ENCODE measurements around the gene REXO1. TPM values are rescaled to one million over a fixed set of nuclear protein-coding genes. Genes with fewer than 3 reads are reported as not detected.

The REXO1 gene
- total and polyA plus RNA-seq, 9 of the 15 experiments (the other 6 are each of a cell fraction or from before 2014, with no cell fraction given), result 0.04 to 63.3 (median 15.8) TPM

DNA sequence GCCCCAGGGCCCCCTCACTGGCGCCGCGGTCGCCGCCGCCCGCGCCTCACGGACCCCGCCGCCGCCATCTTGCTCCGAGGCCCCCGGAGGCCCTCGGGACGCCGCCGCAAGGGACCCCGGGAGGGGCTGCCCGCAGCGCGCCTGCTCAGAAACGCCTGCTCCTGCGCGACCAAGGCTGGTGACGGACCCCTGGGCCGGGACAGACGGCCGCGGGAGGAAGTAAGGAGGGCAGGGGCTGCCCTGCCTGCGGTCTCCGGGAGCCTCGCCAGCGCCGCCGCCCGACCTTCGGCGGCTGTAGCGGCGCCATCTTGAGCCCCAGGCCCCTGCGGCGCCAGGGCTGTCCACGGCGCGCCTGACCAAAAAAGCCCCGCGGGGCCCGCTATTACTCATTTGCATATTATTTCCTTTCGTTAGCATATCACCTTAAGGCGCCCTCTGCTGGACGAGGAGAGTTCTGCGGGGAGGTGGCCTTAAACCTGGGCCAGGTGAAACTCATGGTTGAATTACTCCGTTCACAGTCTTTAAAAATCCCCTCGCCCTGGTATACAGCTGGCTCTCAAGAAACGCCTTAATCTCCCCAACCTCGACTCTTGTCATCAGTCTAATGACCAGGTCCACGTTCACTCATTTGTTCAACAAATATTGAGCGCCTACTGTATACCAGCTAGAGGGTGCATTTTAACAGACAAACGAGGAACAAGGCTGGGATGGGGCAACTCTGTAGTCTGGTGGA is at the start of gene REXO1 (continued):
- TF ChIP-seq, protein P1, sequence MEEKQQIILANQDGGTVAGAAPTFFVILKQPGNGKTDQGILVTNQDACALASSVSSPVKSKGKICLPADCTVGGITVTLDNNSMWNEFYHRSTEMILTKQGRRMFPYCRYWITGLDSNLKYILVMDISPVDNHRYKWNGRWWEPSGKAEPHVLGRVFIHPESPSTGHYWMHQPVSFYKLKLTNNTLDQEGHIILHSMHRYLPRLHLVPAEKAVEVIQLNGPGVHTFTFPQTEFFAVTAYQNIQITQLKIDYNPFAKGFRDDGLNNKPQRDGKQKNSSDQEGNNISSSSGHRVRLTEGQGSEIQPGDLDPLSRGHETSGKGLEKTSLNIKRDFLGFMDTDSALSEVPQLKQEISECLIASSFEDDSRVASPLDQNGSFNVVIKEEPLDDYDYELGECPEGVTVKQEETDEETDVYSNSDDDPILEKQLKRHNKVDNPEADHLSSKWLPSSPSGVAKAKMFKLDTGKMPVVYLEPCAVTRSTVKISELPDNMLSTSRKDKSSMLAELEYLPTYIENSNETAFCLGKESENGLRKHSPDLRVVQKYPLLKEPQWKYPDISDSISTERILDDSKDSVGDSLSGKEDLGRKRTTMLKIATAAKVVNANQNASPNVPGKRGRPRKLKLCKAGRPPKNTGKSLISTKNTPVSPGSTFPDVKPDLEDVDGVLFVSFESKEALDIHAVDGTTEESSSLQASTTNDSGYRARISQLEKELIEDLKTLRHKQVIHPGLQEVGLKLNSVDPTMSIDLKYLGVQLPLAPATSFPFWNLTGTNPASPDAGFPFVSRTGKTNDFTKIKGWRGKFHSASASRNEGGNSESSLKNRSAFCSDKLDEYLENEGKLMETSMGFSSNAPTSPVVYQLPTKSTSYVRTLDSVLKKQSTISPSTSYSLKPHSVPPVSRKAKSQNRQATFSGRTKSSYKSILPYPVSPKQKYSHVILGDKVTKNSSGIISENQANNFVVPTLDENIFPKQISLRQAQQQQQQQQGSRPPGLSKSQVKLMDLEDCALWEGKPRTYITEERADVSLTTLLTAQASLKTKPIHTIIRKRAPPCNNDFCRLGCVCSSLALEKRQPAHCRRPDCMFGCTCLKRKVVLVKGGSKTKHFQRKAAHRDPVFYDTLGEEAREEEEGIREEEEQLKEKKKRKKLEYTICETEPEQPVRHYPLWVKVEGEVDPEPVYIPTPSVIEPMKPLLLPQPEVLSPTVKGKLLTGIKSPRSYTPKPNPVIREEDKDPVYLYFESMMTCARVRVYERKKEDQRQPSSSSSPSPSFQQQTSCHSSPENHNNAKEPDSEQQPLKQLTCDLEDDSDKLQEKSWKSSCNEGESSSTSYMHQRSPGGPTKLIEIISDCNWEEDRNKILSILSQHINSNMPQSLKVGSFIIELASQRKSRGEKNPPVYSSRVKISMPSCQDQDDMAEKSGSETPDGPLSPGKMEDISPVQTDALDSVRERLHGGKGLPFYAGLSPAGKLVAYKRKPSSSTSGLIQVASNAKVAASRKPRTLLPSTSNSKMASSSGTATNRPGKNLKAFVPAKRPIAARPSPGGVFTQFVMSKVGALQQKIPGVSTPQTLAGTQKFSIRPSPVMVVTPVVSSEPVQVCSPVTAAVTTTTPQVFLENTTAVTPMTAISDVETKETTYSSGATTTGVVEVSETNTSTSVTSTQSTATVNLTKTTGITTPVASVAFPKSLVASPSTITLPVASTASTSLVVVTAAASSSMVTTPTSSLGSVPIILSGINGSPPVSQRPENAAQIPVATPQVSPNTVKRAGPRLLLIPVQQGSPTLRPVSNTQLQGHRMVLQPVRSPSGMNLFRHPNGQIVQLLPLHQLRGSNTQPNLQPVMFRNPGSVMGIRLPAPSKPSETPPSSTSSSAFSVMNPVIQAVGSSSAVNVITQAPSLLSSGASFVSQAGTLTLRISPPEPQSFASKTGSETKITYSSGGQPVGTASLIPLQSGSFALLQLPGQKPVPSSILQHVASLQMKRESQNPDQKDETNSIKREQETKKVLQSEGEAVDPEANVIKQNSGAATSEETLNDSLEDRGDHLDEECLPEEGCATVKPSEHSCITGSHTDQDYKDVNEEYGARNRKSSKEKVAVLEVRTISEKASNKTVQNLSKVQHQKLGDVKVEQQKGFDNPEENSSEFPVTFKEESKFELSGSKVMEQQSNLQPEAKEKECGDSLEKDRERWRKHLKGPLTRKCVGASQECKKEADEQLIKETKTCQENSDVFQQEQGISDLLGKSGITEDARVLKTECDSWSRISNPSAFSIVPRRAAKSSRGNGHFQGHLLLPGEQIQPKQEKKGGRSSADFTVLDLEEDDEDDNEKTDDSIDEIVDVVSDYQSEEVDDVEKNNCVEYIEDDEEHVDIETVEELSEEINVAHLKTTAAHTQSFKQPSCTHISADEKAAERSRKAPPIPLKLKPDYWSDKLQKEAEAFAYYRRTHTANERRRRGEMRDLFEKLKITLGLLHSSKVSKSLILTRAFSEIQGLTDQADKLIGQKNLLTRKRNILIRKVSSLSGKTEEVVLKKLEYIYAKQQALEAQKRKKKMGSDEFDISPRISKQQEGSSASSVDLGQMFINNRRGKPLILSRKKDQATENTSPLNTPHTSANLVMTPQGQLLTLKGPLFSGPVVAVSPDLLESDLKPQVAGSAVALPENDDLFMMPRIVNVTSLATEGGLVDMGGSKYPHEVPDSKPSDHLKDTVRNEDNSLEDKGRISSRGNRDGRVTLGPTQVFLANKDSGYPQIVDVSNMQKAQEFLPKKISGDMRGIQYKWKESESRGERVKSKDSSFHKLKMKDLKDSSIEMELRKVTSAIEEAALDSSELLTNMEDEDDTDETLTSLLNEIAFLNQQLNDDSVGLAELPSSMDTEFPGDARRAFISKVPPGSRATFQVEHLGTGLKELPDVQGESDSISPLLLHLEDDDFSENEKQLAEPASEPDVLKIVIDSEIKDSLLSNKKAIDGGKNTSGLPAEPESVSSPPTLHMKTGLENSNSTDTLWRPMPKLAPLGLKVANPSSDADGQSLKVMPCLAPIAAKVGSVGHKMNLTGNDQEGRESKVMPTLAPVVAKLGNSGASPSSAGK (IDR thresholded peaks at IDR 0.05), result no peak
- TF ChIP-seq SMAD2 (IDR thresholded peaks at IDR 0.05; ENCODE audit: low read depth, low read length) (no peak), XRCC3 (IDR thresholded peaks at IDR 0.05) (no peak), RB1 (IDR thresholded peaks at IDR 0.05; ENCODE audit: low read depth) (peak; percentile 99), ZNF586 (CRISPR knock-in tag; conservative IDR thresholded peaks at IDR 0.05) (no peak), HDAC2 (IDR thresholded peaks at IDR 0.05) (no peak), ARID1B (IDR thresholded peaks at IDR 0.05) (no peak)
- TF ChIP-seq, protein P2, sequence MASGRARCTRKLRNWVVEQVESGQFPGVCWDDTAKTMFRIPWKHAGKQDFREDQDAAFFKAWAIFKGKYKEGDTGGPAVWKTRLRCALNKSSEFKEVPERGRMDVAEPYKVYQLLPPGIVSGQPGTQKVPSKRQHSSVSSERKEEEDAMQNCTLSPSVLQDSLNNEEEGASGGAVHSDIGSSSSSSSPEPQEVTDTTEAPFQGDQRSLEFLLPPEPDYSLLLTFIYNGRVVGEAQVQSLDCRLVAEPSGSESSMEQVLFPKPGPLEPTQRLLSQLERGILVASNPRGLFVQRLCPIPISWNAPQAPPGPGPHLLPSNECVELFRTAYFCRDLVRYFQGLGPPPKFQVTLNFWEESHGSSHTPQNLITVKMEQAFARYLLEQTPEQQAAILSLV (tag; IDR thresholded peaks at IDR 0.05), result no peak
- TF ChIP-seq, protein P3, sequence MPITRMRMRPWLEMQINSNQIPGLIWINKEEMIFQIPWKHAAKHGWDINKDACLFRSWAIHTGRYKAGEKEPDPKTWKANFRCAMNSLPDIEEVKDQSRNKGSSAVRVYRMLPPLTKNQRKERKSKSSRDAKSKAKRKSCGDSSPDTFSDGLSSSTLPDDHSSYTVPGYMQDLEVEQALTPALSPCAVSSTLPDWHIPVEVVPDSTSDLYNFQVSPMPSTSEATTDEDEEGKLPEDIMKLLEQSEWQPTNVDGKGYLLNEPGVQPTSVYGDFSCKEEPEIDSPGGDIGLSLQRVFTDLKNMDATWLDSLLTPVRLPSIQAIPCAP (CRISPR knock-in tag; IDR thresholded peaks at IDR 0.05; ENCODE audit: borderline replicate concordance), result no peak
- TF ChIP-seq, protein P4, sequence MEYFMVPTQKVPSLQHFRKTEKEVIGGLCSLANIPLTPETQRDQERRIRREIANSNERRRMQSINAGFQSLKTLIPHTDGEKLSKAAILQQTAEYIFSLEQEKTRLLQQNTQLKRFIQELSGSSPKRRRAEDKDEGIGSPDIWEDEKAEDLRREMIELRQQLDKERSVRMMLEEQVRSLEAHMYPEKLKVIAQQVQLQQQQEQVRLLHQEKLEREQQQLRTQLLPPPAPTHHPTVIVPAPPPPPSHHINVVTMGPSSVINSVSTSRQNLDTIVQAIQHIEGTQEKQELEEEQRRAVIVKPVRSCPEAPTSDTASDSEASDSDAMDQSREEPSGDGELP (CRISPR knock-in tag; IDR thresholded peaks at IDR 0.05; ENCODE audit: borderline replicate concordance), result peak; percentile 77; the same call in 1 of the 2 replicates
- TF ChIP-seq, protein P5, sequence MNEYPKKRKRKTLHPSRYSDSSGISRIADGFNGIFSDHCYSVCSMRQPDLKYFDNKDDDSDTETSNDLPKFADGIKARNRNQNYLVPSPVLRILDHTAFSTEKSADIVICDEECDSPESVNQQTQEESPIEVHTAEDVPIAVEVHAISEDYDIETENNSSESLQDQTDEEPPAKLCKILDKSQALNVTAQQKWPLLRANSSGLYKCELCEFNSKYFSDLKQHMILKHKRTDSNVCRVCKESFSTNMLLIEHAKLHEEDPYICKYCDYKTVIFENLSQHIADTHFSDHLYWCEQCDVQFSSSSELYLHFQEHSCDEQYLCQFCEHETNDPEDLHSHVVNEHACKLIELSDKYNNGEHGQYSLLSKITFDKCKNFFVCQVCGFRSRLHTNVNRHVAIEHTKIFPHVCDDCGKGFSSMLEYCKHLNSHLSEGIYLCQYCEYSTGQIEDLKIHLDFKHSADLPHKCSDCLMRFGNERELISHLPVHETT (CRISPR knock-in tag; conservative IDR thresholded peaks at IDR 0.05 in 1 of 2, IDR thresholded peaks at IDR 0.05 in 1 of 2), result peak in 1 of 2 experiments; percentile 93; a peak in 2 of 4 replicates

All from K562 (cell line).